Measurements from ENCODE around the gene RHEB.

- TF ChIP-seq SMC3 (IDR thresholded peaks at IDR 0.05; ENCODE audit: low read depth, low read length) (no peak), CTCF (conservative IDR thresholded peaks at IDR 0.05; ENCODE audit: low read depth, low read length) (no peak)
Observed at GRCh38 chr7:151432658-151433521, 86.8 kb downstream of the RHEB start.
